IMR-90 (cell line): ENCODE measurements around the gene DALRD3. TPM values are rescaled to one million over a fixed set of nuclear protein-coding genes. Genes with fewer than 3 reads are reported as not detected.

Experiments
- ATAC-seq: fragments of 200-7000 bp; cut with Tn5 transposase; 2 replicates; pipeline ENCODE4 v1.9.1; 2020; ENCODE audit warnings: low read depth, mild to moderate bottlenecking, moderate library complexity
- BruUV-seq: library from RNA; stranded (reverse); fragments of 400-500 nt; replicated peaks from 2 replicates; lab custom pipeline; 2021; lab: Mats Ljungman, UMichigan
- CTCF ChIA-PET: fragments of 300-600 bp; formaldehyde crosslinking; extraction: SDS; loops from one replicate; lab custom pipeline; 2021; ENCODE audit warnings: antibody characterized with exemption; lab: Yijun Ruan, JAX
- POLR2A ChIA-PET: fragments of 300-600 bp; sonication (Branson Sonifier 250); formaldehyde crosslinking; loops from one replicate; lab custom pipeline; 2022; ENCODE audit warnings: antibody characterized with exemption; ENCODE audit not compliant: unreplicated experiment; lab: Charles Lee
- DNase-seq: peaks from one replicate; pipeline ENCODE4 v3.0.0; 2013
- H2AFZ ChIP-seq: replicated peaks from 2 replicates; pipeline ENCODE3; 2013; ENCODE audit warnings: low read length, mild to moderate bottlenecking; ENCODE audit not compliant: poor library complexity
- H2AK5ac ChIP-seq: 2 replicates; pipeline ENCODE4 v1.6.1; 2013; ENCODE audit warnings: low read depth, low read length, inconsistent platforms
- H2AK9ac ChIP-seq: replicated peaks from 2 replicates; pipeline ENCODE3; 2013; ENCODE audit warnings: mild to moderate bottlenecking, low read depth, low read length, moderate library complexity; ENCODE audit not compliant: poor library complexity
- H2BK120ac ChIP-seq: 2 replicates; pipeline ENCODE4 v1.6.1; 2013; ENCODE audit warnings: low read depth, low read length, inconsistent platforms
- H2BK15ac ChIP-seq: 3 replicates; pipeline ENCODE4 v1.6.1; 2013; ENCODE audit warnings: low read depth, low read length, inconsistent platforms
- H2BK20ac ChIP-seq: 2 replicates; pipeline ENCODE4 v1.6.1; 2013; ENCODE audit warnings: low read depth, mild to moderate bottlenecking, inconsistent platforms, low read length, moderate library complexity
- H2BK5ac ChIP-seq: 2 replicates; pipeline ENCODE4 v1.6.1; 2013; ENCODE audit warnings: mild to moderate bottlenecking, low read depth, low read length, inconsistent platforms; ENCODE audit not compliant: poor library complexity, severe bottlenecking
- H3K14ac ChIP-seq: replicated peaks from 2 replicates; pipeline ENCODE4 v1.6.1; 2013; ENCODE audit warnings: low read depth, low read length, inconsistent platforms
- H3K18ac ChIP-seq: 2 replicates; pipeline ENCODE4 v1.6.1; 2013; ENCODE audit warnings: low read depth, low read length, control low read depth
- H3K23ac ChIP-seq: 2 replicates; pipeline ENCODE4 v1.6.1; 2013; ENCODE audit warnings: low read depth, low read length, inconsistent platforms
- H3K27ac ChIP-seq: 2 replicates; pipeline ENCODE4 v1.5.1; 2013; ENCODE audit warnings: mild to moderate bottlenecking, control low read depth, low read length; ENCODE audit not compliant: insufficient read depth
- H3K27me3 ChIP-seq: 2 replicates; pipeline ENCODE4 v1.6.1; 2013; ENCODE audit warnings: low read length; ENCODE audit not compliant: control insufficient read depth, insufficient read depth
- H3K36me3 ChIP-seq: 2 replicates; pipeline ENCODE4 v1.6.1; 2013; ENCODE audit warnings: low read length, mixed read lengths; ENCODE audit not compliant: control insufficient read depth, insufficient read depth
- H3K4ac ChIP-seq: 2 replicates; pipeline ENCODE4 v1.6.1; 2013; ENCODE audit warnings: low read depth, low read length, inconsistent platforms
- H3K4me1 ChIP-seq: 2 replicates; pipeline ENCODE4 v1.6.1; 2013; ENCODE audit warnings: low read length, mixed read lengths; ENCODE audit not compliant: control insufficient read depth, insufficient read depth
- H3K4me2 ChIP-seq: 2 replicates; pipeline ENCODE4 v1.6.1; 2013; ENCODE audit warnings: low read depth, mild to moderate bottlenecking, control low read depth, low read length, moderate library complexity
- H3K4me3 ChIP-seq: 2 replicates; pipeline ENCODE4 v1.5.1; 2013; ENCODE audit warnings: low read depth, mild to moderate bottlenecking, control low read depth, low read length, moderate library complexity; ENCODE audit not compliant: insufficient read depth
- H3K56ac ChIP-seq: 2 replicates; pipeline ENCODE4 v1.6.1; 2013; ENCODE audit warnings: low read length, inconsistent platforms; ENCODE audit not compliant: insufficient read depth; ENCODE audit errors: extremely low read depth
- H3K79me1 ChIP-seq, 2 experiments: 2 replicates each; pipeline ENCODE4 v1.6.1; 2013; ENCODE audit warnings: low read length in 2 of 2, inconsistent platforms in 1 of 2, low read depth in 1 of 2
- H3K9ac ChIP-seq: 2 replicates; pipeline ENCODE4 v1.6.1; 2013; ENCODE audit warnings: low read depth, low read length, control low read depth
- H3K9me1 ChIP-seq: 2 replicates; pipeline ENCODE4 v1.6.1; 2013; ENCODE audit warnings: low read length, inconsistent platforms; ENCODE audit not compliant: insufficient read depth
- H3K9me3 ChIP-seq: 2 replicates; pipeline ENCODE4 v1.6.1; 2013; ENCODE audit warnings: low read length; ENCODE audit not compliant: control insufficient read depth, insufficient read depth
- H4K20me1 ChIP-seq: 2 replicates; pipeline ENCODE4 v1.6.1; 2013; ENCODE audit warnings: low read length, inconsistent platforms; ENCODE audit not compliant: insufficient read depth
- H4K5ac ChIP-seq: 2 replicates; pipeline ENCODE4 v1.6.1; 2013; ENCODE audit warnings: mild to moderate bottlenecking, low read depth, low read length, control low read depth
- H4K8ac ChIP-seq, 2 experiments: 2 replicates each; pipeline ENCODE4 v1.6.1; 2013; ENCODE audit warnings: low read depth in 2 of 2, low read length in 2 of 2, control low read depth in 1 of 2, inconsistent platforms in 1 of 2
- H4K91ac ChIP-seq: 2 replicates; pipeline ENCODE4 v1.6.1; 2013; ENCODE audit warnings: low read depth, low read length, inconsistent platforms; ENCODE audit not compliant: insufficient read depth
- FOS ChIP-seq: fragments of 150-350 bp; IDR thresholded peaks from 2 replicates; pipeline ENCODE4 v1.6.1; 2016; ENCODE audit warnings: low read depth, low read length
- MAZ ChIP-seq: IDR thresholded peaks from 2 replicates; pipeline ENCODE4 v1.6.1; 2012; ENCODE audit warnings: low read depth, mild to moderate bottlenecking, low read length, improper control_type of control experiment, moderate library complexity, borderline replicate concordance
- MXI1 ChIP-seq: IDR thresholded peaks from 2 replicates; pipeline ENCODE4 v1.6.1; 2012; ENCODE audit warnings: low read depth, mild to moderate bottlenecking, low read length, moderate library complexity, borderline replicate concordance
- NFE2L2 ChIP-seq: fragments of 150-350 bp; IDR thresholded peaks from 2 replicates; pipeline ENCODE4 v1.6.1; 2016; ENCODE audit warnings: low read depth, mild to moderate bottlenecking, low read length
- POLR2A ChIP-seq: IDR thresholded peaks from 2 replicates; pipeline ENCODE4 v1.6.1; 2012; ENCODE audit warnings: mild to moderate bottlenecking, low read depth, low read length
- SMC3 ChIP-seq: fragments of 150-350 bp; IDR thresholded peaks from 2 replicates; pipeline ENCODE4 v1.6.1; 2016; ENCODE audit warnings: low read depth, mild to moderate bottlenecking, antibody characterized with exemption, low read length, moderate library complexity
- WGBS, 2 experiments: methylation state at CpG; one replicate each; pipeline versions ENCODE4 v1.1.5 to v1.1.7; 2013; ENCODE audit warnings: missing lambda C conversion rate in 2 of 2; ENCODE audit not compliant: insufficient read length in 1 of 2; ENCODE audit errors: extremely low coverage in 2 of 2; 5-methylcytosine and 5-hydroxymethylcytosine counted together
- dilution Hi-C: fragments of 300-500 bp; cut with HindIII; formaldehyde crosslinking; loops from one replicate; pipeline ENCODE4 v1.14.3; 2018; ENCODE audit warnings: low sequenced_read_pairs; ENCODE audit not compliant: unreplicated experiment
- in situ Hi-C: fragments of 300-500 bp; cut with MboI; formaldehyde crosslinking; loops from 3 replicates; pipeline ENCODE4 v1.14.3; 2019; ENCODE audit warnings: low sequenced_read_pairs, inconsistent platforms, mixed read lengths
- intact Hi-C: fragments of 100-400 bp; cut with micrococcal nuclease; formaldehyde crosslinking; loops from 2 replicates; pipeline ENCODE4 v1.10.0; 2022
- polyA plus RNA-seq, 3 experiments: library from polyadenylated mRNA; depleted of rRNA; stranded (reverse); fragments of >200 nt; gene quantifications; 2 replicates each; pipeline ENCODE4 v1.2.3, GENCODE V29; 2012; ENCODE audit warnings: low replicate concordance in 1 of 3
- total RNA-seq: library from RNA; depleted of rRNA; stranded (reverse); fragments of >200 nt; gene quantifications from 2 replicates; pipeline ENCODE4 v1.2.3, GENCODE V29; 2012
- TF ChIP-seq, protein P1 (sequence below): conservative IDR thresholded peaks from 2 replicates; pipeline ENCODE4 v1.5.1; 2012; ENCODE audit warnings: mild to moderate bottlenecking, low read depth, low read length, improper control_type of control experiment

DALRD3 gene
- total and polyA plus RNA-seq, 2 of the 4 experiments (the other 2 are of a cell fraction): 27.8 to 42.2 TPM

DNA sequence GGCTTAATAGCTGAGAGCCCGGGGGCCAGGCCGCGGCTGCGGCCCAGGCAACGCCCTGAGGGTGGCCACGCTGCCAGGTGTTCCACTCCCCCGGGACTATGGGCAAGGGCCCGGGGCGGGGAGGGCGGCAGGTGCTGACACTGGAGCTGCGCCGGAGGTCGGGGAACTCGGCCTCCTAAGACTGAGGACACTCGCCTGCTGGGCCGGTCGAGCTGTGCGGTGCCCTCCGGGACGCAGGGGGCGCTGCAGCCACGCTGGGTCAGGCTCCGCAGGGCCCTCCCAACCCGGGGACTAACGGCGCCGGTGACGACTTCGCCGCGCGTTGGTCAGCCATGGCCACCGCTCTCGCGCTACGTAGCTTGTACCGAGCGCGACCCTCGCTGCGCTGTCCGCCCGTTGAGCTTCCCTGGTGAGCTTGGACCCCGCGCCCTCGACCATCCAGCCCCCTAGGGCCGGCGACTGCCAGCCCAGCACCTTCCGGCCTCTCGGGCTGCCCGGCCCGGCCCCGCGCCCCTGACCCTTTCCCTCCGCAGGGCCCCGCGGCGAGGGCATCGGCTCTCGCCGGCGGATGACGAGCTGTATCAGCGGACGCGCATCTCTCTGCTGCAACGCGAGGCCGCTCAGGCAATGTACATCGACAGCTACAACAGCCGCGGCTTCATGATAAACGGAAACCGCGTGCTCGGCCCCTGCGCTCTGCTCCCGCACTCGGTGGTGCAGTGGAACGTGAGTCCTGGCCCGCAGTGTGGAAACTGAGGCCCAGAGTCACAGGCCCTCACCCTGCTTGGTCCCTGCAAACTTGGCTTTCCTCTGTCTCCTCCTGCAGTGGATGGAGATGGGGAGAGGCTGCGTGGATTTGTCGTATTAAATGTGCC lies 3.7 kb upstream of the DALRD3 start, which contains the start of gene NDUFAF3:
Gene NDUFAF3, plus strand, starts transcription at position 309 of the 875 bp plus-strand sequence. Its CDS starts 24 bp downstream, at position 333.
- POLR2A ChIA-PET: interaction anchor here (1.0 to 3.8 kb wide), 4 partner anchors 12 to 84 kb away, joined by 3 to 25 read pairs (median 4); partner anchors contain the start of gene QRICH1
- peak within 1 kb of the TSS; percentile 58 for H3K56ac ChIP-seq
- TF ChIP-seq, protein P1, sequence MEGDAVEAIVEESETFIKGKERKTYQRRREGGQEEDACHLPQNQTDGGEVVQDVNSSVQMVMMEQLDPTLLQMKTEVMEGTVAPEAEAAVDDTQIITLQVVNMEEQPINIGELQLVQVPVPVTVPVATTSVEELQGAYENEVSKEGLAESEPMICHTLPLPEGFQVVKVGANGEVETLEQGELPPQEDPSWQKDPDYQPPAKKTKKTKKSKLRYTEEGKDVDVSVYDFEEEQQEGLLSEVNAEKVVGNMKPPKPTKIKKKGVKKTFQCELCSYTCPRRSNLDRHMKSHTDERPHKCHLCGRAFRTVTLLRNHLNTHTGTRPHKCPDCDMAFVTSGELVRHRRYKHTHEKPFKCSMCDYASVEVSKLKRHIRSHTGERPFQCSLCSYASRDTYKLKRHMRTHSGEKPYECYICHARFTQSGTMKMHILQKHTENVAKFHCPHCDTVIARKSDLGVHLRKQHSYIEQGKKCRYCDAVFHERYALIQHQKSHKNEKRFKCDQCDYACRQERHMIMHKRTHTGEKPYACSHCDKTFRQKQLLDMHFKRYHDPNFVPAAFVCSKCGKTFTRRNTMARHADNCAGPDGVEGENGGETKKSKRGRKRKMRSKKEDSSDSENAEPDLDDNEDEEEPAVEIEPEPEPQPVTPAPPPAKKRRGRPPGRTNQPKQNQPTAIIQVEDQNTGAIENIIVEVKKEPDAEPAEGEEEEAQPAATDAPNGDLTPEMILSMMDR: peak; percentile 96
- TF ChIP-seq MAZ (peak; percentile 85; the same call in 1 of the 2 replicates), MXI1 (0 out of 2 replicates have a peak, but pooled peaks have one; percentile 39), POLR2A (peak; percentile 40; the same call in 1 of the 2 replicates), NFE2L2 (no peak), FOS (no peak), SMC3 (no peak)
- peak within 1 kb of the TSS; percentile 93 for H3K27ac ChIP-seq
- H3K18ac ChIP-seq: no peak within 1 kb of the TSS
- intact Hi-C loops: loop anchor here (2.0 to 5.0 kb wide), 2 partner anchors 33 to 70 kb away; partner anchors contain the start of gene QRICH1
- H2BK120ac ChIP-seq: peak within 1 kb of the TSS; percentile 57
- H4K8ac ChIP-seq: peak within 1 kb of the TSS; percentile 90 to 91
- H2BK5ac ChIP-seq: peak within 1 kb of the TSS; percentile 93
- peak within 1 kb of the TSS; percentile 85 for H3K23ac ChIP-seq
- H3K4me1 ChIP-seq: peaks cover 10% of the 10 kb centered on the region
- peak within 1 kb of the TSS; percentile 97 for H2AK5ac ChIP-seq
- peaks cover 27 to 84% of the 10 kb centered on the region in 2 experiments; a peak in 3 of 4 replicates for H3K79me1 ChIP-seq
- peak within 1 kb of the TSS; percentile 40 for H4K5ac ChIP-seq
- H3K27me3 ChIP-seq: no peaks in the 10 kb centered on the region
- H2BK20ac ChIP-seq: no peak within 1 kb of the TSS
- BruUV-seq: TSS peak; percentile 82
- H3K9me3 ChIP-seq: no peaks in the 10 kb centered on the region
- peak within 1 kb of the TSS; percentile 84 for H3K4me3 ChIP-seq
- H4K20me1 ChIP-seq: peaks cover 20% of the 10 kb centered on the region
- dilution Hi-C loops: no loop called here
- H3K4ac ChIP-seq: peak within 1 kb of the TSS; percentile 92
- peak within 1 kb of the TSS; percentile 90 for H3K9ac ChIP-seq
- peak within 1 kb of the TSS; percentile 99 for H2AK9ac ChIP-seq
- H4K91ac ChIP-seq: peak within 1 kb of the TSS; percentile 57
- WGBS, 2 experiments: 1% methylated on average over 63 of the region's 83 CpGs; no CpG with 5 or more reads in 1 of the 2 experiments
- peaks cover 21% of the 10 kb centered on the region for H3K9me1 ChIP-seq
- CTCF ChIA-PET: interaction anchor here (0.5 to 1.1 kb wide), 7 partner anchors 10 to 472 kb away, joined by 3 to 7 read pairs (median 5); partner anchors contain the start of genes P4HTM and WDR6
- 0 out of 3 replicates have a peak within 1 kb of the TSS, but pooled peaks have one; percentile 25 for H2BK15ac ChIP-seq
- H3K14ac ChIP-seq: peak within 1 kb of the TSS; percentile 94
- H3K4me2 ChIP-seq: peak within 1 kb of the TSS; percentile 84
- H2AFZ ChIP-seq: peak within 1 kb of the TSS; percentile 94
- peak; percentile 92 for DNase-seq
- in situ Hi-C loops: no loop called here
- peaks cover 32% of the 10 kb centered on the region for H3K36me3 ChIP-seq
- ATAC-seq: peak; percentile 74
